HG03575 (cell line): ENCODE measurements around the gene RGS6.
"Not testable (repeated sequence)": the region's sequence is repeated elsewhere in the genome, so short reads cannot be mapped to it uniquely, and the experiment has no call there.

Experiments used
- ATAC-seq: cut with Tn5 transposase; IDR thresholded peaks from one replicate; pipeline ENCODE4 v1.9.1; 2021; ENCODE audit not compliant: unreplicated experiment, insufficient number of reproducible peaks, low FRiP score; ENCODE audit errors: extremely low read depth

The RGS6 gene

DNA sequence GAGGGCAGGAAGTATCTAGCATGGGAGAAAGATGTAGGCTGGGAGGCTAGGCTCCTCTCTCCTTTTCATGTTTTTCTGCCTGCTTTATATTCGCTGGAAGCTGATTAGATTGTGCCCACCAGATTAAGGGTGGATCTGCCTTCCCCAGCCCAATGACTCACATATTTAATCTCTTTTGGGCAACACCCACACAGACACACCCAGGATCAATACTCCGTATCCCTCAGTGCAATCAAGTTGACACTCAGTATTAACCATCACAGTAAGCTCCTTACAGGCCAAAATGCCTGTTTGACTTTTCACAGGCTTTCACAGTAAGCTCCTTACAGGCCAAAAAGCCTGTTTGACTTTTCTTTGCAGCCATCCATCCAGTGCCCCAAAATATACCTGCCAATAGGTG, 9.4 kb downstream of the RGS6 start:
- not testable (repeated sequence) for ATAC-seq

GRCh38 chr14:71942904-71943694, 10.9 kb downstream of the RGS6 start:
- ATAC-seq = no peak

DNA sequence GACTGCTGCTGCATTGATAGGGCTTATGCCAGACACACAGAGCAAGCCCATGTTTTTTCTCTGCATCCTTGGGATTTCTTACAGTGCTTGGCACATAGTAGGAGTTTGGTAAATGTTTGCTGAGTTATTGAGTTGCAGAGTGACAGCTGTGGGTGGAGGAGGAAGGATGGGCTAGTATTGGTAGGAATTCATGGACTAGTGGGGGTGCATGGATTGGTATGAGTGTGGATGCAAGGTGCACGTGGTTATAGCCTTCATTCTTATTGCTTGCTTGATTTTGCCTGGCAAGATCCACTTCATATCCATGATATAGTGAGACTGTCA, 11.4 kb downstream of the RGS6 start:
- ATAC-seq = no peak

DNA sequence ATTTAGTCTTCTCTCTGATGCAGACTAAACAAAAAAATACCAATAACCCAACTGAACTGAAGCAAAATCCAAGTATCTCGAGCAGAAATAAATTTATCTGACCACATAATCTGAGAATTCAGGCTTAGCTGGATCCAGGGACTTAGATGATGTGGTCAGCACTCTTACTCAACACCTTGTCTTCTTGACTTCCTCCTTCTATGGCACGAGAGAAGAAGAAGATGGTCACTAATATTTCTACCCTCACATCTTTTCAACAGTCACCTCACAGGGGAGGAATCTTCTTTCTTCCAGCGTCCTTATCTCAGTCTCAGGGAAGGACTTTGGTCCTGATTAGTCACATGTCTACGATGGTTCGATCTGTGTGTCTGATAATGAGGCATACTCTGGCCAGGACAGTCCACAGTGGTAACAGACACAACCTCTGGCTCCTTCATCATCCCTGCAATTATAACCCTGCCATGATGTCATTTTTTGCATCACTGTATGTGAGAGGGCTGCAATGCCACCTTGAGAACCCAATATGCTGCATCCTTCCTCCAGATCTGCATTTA, 15.8 kb downstream of the RGS6 start:
- no peak for ATAC-seq

GRCh38 chr14:71952381-71953363, 20.4 kb downstream of the RGS6 start:
- ATAC-seq = no peak

DNA sequence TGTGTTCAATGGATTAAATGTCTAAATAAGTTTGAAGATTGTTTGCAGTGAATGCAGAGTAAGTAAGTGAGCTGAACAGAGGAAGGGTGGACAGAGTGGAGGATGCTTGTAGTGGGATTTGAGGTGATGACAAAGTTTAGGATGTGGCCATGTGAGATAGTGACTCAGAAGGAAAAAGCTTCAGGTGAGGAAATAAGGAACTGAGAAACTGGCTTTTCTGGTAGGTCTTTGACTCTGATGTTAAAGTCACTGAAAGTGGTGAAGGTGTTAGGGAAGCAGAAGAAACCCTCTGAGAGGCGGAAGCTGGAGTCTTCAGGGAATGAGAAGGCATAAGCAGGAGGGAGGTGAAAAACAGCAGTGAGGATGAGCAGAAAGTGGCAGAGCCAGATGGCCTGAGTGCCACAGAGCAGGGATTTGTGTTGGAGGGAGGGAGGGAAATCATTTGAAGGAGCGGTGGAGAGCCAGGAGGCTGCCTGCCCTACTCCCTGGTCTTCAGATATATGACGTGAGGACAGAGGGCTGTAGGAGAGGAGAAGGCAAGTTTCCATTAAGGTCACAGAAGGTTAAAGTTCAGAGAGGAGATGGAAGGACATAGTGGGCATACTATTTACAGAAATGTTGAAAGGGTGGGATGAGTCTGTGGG, 24.8 kb downstream of the RGS6 start:
- no peak for ATAC-seq

GRCh38 chr14:71959055-71959454, 26.8 kb downstream of the RGS6 start:
- no peak for ATAC-seq

DNA sequence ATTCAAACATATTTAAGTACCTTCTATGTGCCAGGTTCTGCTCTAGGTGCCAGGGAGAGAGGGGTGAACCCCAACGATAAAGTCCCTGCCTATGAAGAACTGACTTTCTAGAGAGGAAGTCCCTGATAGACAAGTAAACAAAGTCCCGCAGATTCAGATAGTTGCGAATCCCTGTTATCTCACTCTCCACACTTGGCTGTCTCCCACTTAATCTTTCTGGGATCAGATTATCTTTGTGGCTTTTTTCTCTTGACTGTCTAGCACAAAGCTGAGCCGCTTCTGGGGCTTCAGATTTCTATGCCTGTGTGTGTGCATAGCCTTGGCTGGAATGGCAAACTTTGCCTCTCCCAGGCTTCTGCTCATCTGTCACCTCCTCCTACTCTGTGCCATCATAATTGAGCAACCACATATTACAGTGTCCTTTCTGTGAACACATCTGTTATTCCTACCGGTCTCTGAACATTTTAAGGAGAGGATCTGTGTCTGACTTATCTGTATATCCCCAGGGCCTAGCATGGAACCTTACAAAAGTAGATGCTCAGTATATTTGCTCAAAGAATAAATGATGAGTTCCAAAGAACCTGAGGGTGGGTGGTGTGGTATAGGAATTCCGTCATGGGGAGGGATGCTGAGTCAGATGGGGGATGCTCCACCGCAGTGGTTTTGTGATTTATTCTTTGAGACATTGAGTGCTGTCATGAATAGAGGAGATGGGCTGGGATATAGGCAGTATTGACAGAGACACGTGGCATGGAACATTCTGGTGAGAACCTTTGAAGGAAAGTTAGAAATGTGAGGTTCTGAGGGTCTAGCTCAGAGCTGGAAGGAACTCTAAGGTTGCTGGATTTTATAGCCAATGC, 28.5 kb downstream of the RGS6 start:
- ATAC-seq = no peak

DNA sequence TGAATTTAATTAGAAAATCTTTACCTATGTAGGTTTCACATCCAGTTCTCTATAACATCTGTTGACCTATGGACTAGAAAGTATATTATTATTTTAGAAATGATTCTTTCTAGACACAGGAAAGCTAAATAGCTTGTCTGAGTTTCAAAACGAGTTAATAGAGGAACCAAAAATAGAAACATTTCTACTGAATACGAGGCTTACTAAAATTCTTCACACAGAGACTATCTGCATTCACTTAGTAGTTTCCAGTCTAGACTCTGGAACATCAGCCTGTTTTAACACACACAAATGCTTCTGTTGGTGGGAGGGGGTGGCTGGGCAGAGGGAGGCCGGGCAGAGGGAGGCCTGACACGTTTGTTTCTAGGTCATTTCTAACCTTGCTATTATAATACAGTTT, 29.7 kb downstream of the RGS6 start:
- ATAC-seq = no peak

GRCh38 chr14:71964716-71965115, 32.5 kb downstream of the RGS6 start:
- ATAC-seq = no peak

GRCh38 chr14:71966528-71966927, 34.3 kb downstream of the RGS6 start:
- ATAC-seq = no peak

- no peak for ATAC-seq
Measured at GRCh38 chr14:71967704-71968103, 35.5 kb downstream of the RGS6 start.

- ATAC-seq = no peak
Measured at GRCh38 chr14:71970272-71970671, 38.0 kb downstream of the RGS6 start.

DNA sequence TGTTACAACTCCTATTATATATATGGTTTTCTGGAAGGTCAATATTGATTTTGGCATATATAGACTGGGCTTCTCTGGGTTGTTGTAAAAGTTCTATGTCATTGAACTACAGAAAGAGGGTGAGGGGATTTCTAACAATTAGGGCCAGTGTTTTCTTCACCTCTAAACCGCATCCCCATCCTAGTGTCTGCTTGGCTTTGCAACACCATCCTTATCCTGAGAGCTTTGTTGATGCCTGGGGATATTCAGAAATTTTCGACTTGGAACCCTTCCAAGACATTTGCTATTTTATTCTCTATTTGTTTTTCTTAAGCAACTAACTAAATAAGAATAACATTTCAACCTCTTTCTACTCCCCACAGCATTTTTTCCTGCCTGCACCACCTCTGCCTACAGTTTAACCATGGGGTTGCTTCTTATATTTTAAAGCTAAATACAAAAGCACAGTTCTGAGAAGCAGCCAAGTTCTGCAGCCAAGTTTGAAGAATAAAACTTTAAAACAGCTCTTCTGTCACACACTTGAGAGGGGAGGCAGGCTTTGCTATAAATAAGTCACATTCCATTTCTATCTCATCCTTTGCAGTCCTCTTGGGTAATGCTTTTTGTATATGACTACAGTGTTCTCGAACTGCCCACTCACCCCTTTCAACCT, 53.4 kb downstream of the RGS6 start:
- no peak for ATAC-seq

GRCh38 chr14:71988476-71988875, 56.2 kb downstream of the RGS6 start:
- no peak for ATAC-seq

DNA sequence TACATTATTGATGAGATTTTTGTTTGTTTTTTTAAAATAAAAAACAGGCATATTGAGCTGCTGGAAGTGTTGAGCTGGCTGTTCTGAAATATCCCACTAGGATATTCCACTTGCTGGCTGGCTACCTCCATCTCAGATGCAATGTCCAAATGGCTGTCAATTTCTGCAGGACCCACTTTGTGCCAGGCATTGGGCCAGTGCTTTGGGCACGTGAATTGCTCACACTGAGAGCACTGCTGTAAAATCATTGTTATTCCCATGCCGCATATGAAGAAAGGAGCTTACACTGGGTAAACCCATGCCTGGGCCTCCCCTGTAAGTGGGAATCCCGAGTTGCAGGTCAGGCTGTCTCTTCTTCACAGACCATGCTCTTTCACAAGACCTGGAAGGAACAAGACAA, 56.7 kb downstream of the RGS6 start:
- ATAC-seq = no peak

DNA sequence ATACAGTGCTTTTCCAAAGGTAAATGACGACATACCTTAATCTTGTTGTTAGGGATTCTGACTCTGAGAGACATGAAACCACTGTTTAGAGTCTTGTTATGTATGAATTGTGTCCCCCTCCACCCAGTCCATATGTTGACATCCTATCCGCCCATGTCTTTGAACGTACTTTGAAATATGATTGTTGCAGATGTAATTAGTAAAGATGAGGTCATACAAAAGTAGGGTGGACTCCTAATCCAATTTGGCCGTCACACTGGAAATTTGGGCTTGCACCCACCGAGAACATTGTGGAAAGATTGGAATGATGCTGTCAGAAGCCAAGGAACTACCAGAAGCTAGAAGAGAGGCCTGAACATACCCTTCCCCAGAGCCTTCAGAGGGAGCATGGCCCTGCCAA, 62.2 kb downstream of the RGS6 start:
- no peak for ATAC-seq

GRCh38 chr14:71995741-71996140, 63.5 kb downstream of the RGS6 start:
- no peak for ATAC-seq
